HL-60/S4 (cell line): ENCODE data around the gene ID3.

ENCODE experiments used
- in situ Hi-C: fragments of 300-500 bp; cut with MboI; formaldehyde crosslinking; loops from 2 replicates; pipeline ENCODE4 v1.14.3; 2022; ENCODE audit warnings: low sequenced_read_pairs

The ID3 gene

GRCh38 chr1:23566304-23566703 is 7.0 kb upstream of the ID3 start:
- in situ Hi-C loops: no loop called here

- in situ Hi-C loops: no loop called here
Measured at GRCh38 chr1:23565776-23566175, 6.5 kb upstream of the ID3 start.

GRCh38 chr1:23564529-23565122 is 5.3 kb upstream of the ID3 start:
- in situ Hi-C loops: no loop called here

- in situ Hi-C loops: no loop called here
Measured at GRCh38 chr1:23563755-23564374, 4.6 kb upstream of the ID3 start.

- in situ Hi-C loops: no loop called here
Measured at GRCh38 chr1:23563003-23563402, 3.7 kb upstream of the ID3 start.

- in situ Hi-C loops: no loop called here
Measured at GRCh38 chr1:23562137-23562876, 3.0 kb upstream of the ID3 start.

- in situ Hi-C loops: no loop called here
Measured at GRCh38 chr1:23561813-23562100, 2.5 kb upstream of the ID3 start.

GRCh38 chr1:23561076-23561812 is 1.9 kb upstream of the ID3 start:
- in situ Hi-C loops: no loop called here

- in situ Hi-C loops: no loop called here
Measured at GRCh38 chr1:23559985-23560741, 862 bp upstream of the ID3 start.

- in situ Hi-C loops: no loop called here
Measured at GRCh38 chr1:23558872-23559135, 497 bp downstream of the ID3 start.

GRCh38 chr1:23558140-23558871 is 995 bp downstream of the ID3 start:
- in situ Hi-C loops: no loop called here

GRCh38 chr1:23557471-23558124 is 1.7 kb downstream of the ID3 start:
- in situ Hi-C loops: no loop called here

GRCh38 chr1:23556635-23557470 is 2.4 kb downstream of the ID3 start:
- in situ Hi-C loops: no loop called here

- in situ Hi-C loops: no loop called here
Measured at GRCh38 chr1:23555986-23556634, 3.2 kb downstream of the ID3 start.

GRCh38 chr1:23555270-23555985 is 3.9 kb downstream of the ID3 start:
- in situ Hi-C loops: no loop called here

- in situ Hi-C loops: no loop called here
Measured at GRCh38 chr1:23554481-23555269, 4.6 kb downstream of the ID3 start.

- in situ Hi-C loops: no loop called here
Measured at GRCh38 chr1:23554127-23554480, 5.2 kb downstream of the ID3 start.
